GM12891 (cell line): ENCODE measurements around the gene TDP1.

Experiments used
- POLR2A ChIP-seq: IDR thresholded peaks from 2 replicates; pipeline ENCODE4 v1.6.1; 2011; ENCODE audit warnings: low read depth, low read length, control low read depth
- POLR2AphosphoS5 ChIP-seq: IDR thresholded peaks from 2 replicates; pipeline ENCODE4 v1.6.1; 2011; ENCODE audit warnings: low read depth, low read length, control low read depth
- SPI1 ChIP-seq: IDR thresholded peaks from 2 replicates; pipeline ENCODE4 v1.6.1; 2011; ENCODE audit warnings: low read depth, low read length, control low read depth
- TAF1 ChIP-seq: IDR thresholded peaks from 2 replicates; pipeline ENCODE4 v1.6.1; 2011; ENCODE audit warnings: low read depth, low read length, control low read depth

DNA sequence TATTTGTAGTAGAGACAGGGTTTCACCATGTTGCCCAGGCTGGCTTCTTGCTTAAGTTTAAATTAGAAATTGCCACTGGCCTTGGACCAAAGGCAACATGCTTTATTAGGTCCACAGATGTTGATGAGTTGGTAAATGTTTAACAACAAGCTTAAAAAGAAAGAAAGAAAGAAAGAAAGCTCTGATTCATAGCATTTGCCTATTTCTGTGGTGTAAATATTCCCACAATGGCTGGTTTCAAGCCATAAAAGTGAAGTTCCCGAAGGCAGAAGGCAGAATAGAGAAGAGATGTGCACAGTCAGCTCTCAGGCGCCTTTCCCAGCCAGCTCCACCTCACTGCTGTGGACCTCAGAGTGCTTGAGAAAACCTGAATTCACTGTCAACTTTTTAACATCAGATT lies 132.4 kb downstream of the TDP1 start:
- TF ChIP-seq POLR2A (no peak), TAF1 (no peak), SPI1 (no peak), POLR2AphosphoS5 (no peak)
